GM19455 (cell line): ENCODE measurements around the gene DENND1B.
"Not testable (repeated sequence)": the region's sequence is repeated elsewhere in the genome, so short reads cannot be mapped to it uniquely, and the experiment has no call there.

Experiments
- ATAC-seq: cut with Tn5 transposase; IDR thresholded peaks from one replicate; pipeline ENCODE4 v1.9.1; 2021; ENCODE audit not compliant: unreplicated experiment

DENND1B gene

GRCh38 chr1:197783510-197783948 lies 8.2 kb upstream of the DENND1B start:
- ATAC-seq, result no peak

- ATAC-seq, result no peak
Observed at GRCh38 chr1:197782722-197783360, 7.6 kb upstream of the DENND1B start.

- no peak for ATAC-seq
Observed at GRCh38 chr1:197781968-197782721, 6.9 kb upstream of the DENND1B start.

DNA sequence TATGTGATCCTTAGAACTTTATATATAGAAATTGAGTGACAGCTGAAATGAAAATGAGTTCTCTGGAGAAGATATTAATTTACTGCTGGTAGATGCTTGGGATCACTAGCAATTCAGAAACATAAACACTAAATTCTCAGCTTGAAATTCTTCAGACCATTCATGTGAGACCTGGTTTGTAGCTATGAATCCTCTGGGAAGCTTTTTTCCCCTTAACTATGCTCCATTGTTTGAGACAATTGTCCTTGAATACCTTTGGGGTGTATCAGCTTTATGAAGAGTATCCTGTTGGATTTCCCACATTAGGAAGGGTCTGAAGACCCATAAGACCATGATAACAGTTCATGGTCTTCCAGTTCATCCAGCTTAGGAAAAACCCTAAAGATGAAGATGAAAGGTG lies 4.6 kb upstream of the DENND1B start:
- ATAC-seq, result no peak

DNA sequence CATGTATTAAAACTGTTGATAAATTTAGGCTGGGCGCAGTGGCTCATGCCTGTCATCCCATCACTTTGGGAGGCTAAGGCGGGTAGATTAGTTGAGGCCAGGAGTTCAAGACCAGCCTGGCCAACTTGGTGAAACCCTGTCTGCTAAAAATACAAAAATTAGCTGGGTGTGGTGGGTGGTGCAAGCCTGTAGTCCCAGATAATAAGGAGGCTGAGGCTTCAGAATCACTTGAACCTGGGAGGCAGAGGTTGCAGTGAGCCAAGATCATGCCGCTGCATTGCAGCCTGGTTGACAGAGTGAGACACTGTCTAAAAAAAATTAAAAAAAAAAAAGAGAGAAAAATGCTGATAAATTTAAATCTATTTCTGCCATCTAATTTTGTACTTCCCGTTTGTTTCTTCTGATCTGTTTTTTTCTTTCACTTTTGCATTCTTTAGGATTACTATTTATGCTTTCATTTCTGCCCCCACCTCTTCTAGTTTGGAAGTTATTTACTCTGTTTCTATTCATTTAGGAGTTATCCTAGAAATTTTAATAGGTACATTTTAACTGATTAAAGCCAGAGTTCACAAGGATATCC lies 3.2 kb upstream of the DENND1B start:
- ATAC-seq, result no peak

DNA sequence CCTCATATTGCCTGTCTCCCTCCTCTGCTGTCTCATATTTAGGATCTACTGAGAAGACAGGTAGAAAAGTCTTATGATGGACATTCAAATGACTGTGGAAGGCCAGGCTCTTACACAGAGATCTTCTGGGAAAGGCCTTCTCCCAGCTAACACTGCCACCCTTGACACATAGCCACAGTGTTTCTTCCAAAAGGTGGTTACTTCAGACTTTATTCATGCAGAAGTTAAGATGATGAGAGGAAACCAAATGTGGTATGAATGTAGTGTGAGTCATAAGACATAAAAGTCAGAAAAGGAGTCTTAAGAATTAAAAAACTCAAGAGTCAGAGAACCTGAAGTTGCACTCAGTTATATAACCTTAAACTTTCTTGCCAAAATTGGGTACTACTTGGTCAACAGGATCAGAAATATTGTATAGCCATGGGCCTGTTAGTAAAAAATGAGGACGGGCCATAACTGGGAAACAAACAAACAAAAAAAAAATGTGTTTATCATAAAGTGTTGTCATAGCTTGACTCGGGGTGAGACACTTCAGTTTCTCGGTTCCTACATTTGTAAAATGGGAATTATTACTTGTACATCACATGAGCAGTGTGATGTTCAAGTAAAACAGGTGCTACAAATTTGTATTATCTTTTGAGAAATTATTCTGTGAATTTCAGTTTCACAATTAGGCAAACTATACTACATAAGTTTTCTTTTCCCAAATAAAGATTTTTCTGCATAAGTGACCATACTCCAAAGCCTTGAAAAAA lies 1.2 kb upstream of the DENND1B start:
- peak; percentile 18 for ATAC-seq

- ATAC-seq, result peak; percentile 37
Observed at GRCh38 chr1:197774466-197775281, 606 bp downstream of the DENND1B start.

DNA sequence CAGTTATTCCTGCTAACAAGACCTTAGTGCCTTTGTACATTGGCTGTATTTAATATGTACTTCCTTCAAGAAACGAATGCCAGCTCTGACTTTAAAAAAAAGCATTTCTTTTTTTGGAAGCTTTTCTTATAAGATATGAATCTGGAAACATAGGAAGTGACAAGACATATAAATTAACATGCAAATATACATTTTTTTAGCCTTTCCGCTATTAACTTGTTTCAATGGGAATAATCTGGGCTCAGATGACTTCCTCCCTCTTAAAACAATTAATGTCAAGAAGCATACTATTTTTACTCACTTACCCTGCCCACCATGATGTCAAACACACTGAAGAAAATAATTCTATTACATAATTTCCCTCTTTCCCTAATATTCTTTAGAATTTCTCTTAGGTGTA lies 1.4 kb downstream of the DENND1B start:
- no peak for ATAC-seq

DNA sequence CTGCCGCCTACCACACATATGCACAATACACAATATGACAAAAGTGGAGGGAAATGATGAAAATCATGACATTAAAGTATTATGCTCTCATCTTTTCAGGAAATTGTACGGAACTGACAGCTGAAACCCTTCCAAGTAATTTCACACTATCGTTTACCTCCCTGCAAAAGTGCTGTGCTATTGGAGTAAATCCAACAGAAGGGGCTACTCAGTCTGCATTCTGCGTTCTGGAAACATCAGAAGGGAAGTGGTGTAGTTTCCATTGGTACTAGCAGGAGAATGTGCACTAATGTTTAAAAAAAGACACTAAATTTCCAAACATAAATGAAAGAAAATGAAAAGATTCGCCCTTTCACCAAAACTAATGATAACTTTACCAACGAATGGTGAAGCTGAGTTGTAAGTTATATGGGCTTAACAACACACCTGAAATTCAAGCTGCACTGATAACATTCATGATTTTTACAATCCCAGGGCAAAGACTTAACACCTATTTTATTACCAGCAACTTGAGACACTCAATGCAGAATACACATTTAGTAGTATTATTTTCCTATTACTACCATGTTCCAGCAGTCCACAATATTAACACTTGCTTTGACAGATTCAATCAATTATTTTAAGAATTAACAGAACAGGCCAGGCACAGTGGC lies 3.2 kb downstream of the DENND1B start:
- no peak for ATAC-seq

DNA sequence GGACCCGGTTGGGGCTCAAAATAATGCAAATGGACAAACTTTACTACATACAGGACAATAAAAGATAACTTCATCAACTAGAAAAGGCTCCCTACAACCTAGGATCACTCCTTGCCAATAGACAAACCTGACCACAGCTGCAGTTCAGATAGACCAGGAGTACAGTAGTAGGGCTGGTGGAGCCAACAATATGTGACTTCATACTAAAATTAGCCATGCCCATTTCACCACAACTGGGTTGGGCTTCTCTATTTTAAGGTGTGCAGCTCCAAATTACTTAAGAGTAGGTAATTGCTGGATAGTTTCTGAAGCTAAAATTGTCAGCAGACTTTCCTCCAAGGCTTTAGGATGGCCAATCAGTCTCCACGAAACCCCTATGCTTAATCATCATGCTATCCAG lies 3.9 kb downstream of the DENND1B start:
- ATAC-seq, result no peak

- ATAC-seq, result no peak
Observed at GRCh38 chr1:197770243-197770642, 5.0 kb downstream of the DENND1B start.

- no peak for ATAC-seq
Observed at GRCh38 chr1:197769287-197769686, 6.0 kb downstream of the DENND1B start.

DNA sequence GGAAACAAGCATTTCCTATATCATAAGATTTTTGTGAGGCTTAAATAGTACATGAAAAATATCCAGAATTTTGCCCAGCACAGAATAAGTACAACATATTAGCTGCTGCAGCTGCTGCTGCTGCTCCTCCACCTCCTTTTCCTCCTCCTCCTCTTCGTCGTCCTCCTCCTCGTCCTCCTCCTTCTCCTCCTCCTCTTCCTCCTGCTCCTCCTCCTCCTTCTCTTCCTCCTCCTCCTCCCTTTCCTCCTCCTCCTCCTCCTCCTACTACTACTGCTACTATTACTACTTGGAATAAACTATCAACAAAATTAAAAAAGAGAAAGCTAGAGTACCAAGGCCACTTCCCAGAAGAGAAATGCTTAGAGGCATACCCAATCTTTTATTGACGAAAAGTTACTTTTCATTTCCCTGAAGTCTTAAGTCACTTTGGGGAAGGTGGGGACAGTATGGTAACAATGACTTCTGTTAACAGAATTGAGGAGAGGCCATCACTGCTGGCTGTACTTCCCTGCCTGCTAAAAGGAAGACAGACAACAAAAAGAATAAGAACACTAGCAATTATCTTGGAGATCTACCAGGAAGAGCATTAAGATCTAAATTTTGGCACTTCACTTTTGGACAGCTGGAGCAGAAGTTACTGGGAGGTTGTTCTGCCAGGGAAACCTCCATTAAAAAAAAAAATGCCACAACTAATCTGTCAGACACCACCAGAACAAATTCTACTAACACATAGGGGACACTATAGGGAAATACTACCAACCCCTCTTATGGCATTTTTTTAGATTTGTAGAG lies 7.1 kb downstream of the DENND1B start:
- no peak for ATAC-seq

DNA sequence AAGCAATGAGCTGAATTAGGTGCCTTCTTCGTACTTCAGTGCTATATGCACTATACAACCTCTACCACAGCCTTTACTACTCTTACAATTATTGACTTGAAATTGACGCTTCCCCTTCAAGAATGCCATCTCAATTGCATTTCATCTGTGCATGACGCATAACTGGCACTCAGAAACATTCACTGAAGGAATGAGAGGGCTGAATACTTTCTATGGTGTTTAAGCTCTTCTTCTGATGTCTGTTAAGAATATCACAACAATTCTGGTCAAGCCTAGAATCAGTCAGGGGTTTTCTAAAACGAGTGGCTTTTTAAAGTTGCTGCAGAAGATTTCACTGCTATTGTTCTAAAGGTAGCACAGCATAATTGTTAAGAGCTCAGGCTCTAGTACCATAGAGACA lies 11.5 kb downstream of the DENND1B start:
- no peak for ATAC-seq

GRCh38 chr1:197763307-197763706 lies 12.0 kb downstream of the DENND1B start:
- no peak for ATAC-seq

DNA sequence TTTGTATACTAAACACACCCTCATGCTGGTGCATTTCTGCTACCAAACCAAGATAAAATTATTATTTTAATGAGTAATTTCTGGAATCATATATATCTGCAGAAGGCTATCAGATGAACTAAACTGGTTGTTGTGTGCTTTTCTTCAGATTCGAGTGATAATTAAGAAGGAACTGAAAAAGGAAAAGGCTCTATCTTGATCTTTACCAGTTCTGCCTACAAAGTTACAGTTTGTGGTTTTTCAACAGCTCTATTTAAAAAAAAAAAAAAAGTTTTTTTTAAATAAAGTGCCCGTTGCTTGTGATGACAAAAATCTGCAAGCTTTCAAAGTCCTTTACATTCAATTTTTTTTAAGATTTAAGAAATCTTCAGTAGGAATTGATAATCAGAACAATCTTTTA lies 13.6 kb downstream of the DENND1B start:
- peak; percentile 76 for ATAC-seq

- not testable (repeated sequence) for ATAC-seq
Observed at GRCh38 chr1:197755553-197755952, 19.7 kb downstream of the DENND1B start.

DNA sequence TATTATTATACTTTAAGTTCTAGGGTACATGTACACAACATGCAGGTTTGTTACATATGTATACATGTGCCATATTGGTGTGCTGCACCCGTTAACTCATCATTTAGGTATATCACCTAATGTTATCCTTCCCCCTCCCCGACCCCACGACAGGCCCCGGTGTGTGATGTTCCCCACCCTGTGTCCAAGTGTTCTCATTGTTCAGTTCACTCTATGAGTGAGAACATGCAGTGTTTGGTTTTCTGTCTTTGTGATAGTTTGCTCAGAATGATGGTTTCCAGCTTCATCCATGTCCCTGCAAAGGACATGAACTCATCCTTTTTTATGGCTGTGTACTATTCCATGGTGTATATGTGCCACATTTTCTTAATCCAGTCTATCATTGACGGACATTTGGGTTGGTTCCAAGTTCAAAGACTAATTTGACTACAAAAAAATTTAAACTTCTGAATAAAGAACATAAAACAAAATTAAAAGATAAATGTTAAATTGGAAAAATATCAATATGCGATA lies 22.6 kb downstream of the DENND1B start:
- ATAC-seq, result not testable (repeated sequence)

DNA sequence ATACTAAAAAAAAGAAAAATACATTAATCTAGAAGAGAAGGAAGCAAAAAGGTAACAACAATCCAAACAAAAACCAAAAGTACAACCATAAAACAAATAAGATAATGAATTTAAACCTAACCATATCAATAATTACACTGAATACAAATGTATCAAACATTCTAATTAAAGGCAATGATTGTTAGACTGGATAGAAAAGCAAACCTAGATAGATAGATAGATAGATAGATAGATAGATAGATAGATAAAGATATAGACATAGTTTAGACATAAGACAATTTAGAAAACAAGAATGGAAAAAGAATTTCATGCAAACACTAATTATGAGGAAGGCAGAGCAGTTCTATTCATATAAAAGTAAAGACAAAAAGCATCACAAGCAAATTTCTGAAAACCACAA lies 24.9 kb downstream of the DENND1B start:
- no peak for ATAC-seq
